Measurements from ENCODE around the gene CCDC186.
"Not testable (repeated sequence)": the region's sequence is repeated elsewhere in the genome, so short reads cannot be mapped to it uniquely, and the experiment has no call there.

CCDC186 gene

DNA sequence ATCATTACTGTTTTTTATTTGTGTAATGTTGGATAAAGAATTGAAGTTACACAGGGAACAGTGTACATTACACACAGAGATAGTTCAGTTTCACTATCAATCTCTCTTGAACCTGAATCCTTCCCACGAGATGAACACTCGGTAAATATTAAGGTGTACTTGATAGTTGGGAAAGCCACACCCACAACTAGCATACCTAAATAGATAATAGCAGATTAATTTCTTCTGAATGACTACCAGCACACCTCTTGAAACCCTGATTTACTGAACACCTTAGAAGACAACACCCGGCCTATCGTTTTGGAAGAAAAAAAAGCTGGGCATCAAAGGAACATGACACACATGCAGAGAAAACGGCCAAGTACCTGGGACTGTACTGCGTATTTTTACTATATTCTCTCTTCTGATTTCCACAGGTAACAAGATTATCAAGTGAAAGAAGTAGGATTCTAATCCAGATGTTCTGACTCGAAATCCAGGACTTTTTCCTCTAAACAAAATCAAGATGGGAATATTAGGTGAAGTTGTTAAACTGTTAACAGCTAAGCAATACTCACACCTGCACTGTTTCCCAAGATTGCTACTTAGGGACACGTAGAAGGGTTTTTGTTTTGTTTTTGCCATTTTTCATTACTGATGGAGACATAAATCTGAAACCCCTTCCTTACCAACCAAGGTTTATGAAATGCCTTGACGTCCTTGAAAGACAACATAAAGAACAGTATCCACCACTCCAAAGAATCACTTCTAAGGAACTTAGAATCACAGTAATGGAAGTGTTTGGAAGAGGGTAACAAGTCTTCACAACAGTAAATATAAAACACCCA, 1.0 kb downstream of the CCDC186 start:
- no peak for DNase-seq

DNA sequence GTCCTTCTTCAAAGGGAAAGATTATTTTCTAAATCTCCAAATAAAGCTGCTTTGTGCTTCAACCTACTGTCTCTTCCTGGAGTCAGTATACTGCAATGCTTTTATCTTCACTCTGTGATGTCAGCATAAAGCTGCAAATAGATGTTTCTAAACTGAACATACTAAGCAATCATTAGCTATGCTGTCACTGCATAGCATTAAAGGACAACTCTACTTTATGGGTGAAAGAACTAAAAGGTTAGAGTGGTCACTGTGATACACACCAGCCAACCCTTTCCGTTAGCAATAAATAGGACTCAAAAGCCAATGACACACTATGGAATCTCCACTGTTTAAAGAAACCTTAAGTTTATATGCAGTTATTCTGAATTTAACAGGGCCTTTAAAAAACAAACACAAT, 1.8 kb downstream of the CCDC186 start:
- DNase-seq, result no peak

DNA sequence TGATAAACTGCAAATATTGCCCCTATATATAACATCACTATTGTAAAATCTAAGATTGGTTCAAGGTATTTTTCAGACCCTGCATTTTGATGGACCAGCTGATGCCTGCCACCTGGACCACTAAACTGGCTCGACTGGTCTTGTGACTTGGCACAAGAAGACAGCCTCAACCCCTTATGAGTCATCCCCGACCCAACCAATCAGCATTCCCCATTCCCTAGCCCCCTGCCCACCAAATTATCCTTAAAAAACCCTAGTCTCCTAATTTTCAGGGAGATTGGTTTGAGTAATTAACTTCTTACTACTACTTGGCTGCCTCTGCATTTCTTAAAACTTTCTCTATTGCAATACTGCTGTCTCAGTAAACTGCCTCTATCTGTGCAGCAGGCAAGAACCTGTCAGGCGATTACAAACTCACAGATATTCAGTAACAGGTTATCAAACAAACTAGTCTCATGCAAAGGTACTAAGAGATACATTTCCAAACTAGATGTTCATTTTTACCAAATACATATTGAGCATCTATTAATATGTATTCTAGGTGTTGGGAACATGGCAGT, 5.5 kb downstream of the CCDC186 start:
- DNase-seq, result no peak

DNA sequence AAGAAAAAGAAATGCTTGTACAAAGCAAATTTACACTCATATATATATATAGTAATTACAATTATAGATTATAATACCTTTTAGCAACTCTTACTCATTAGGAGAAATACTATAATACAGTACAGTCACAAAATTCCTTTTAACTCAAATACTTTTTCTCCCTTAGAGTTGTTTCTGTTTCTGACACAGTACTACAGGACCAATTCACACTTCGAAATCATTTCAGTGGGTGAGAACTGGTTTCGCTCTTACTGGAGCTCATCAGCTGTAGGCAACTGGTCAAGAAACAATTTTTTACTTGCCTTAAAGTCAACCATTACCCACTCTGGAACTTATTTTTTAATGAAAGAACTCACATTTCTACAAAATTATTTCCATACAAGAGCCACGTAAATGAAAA, 6.0 kb downstream of the CCDC186 start:
- no peak for DNase-seq

DNA sequence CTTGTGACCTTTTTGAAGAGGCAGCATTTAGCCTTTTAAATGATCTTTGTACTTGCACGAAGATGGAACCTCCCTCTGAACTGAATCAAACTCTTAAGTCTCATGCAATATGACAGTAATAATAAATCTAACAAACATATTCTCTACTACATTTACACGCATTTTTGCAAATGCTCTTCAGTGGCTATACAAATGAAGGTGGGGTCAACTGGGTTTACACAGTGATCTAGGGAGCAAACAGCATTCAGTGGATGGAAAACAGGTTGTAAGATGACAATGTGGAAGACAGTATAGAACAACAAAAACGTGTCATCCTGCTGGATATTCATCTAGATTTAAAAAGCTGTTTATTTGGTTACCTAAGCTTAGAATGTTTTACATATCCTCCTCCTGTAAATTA, 7.5 kb downstream of the CCDC186 start:
- no peak for DNase-seq

DNA sequence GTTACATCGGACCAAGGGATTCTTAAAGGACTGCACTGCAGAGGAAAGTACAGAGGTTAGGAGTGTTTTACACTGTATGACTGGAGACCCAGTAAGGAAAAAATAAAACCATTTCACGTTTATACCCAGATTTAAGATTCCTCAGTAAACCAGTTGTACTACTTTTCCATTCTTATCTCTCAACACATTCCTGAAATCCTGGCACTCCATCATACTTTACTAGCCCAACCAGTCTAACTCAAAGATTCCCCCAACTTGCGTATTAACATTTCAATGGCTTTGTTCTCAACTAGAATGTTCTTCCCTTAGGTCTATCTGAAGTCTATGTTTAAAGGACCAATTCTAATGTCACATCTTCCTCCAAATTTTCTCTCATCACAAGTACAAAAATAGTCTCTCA, 8.0 kb downstream of the CCDC186 start:
- DNase-seq, result no peak

DNA sequence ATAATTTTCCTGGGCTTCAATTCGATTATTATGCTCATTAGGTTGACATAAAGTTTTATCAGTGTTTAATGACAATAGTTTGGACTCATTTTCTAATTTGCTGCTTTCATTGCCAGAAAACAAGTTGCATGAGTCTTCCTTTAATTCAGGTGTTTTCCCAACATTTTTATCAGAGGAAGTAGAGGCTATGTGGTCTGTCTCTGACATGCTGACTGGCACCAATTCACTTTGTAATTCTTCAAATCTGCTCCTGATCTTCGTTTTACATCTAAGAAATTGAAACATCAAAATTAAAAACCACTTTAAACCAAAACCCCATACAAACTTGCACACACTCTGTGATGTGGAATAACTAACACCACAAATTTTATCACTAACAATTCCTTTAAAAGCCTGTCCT, 10.9 kb downstream of the CCDC186 start:
- DNase-seq, result no peak

DNA sequence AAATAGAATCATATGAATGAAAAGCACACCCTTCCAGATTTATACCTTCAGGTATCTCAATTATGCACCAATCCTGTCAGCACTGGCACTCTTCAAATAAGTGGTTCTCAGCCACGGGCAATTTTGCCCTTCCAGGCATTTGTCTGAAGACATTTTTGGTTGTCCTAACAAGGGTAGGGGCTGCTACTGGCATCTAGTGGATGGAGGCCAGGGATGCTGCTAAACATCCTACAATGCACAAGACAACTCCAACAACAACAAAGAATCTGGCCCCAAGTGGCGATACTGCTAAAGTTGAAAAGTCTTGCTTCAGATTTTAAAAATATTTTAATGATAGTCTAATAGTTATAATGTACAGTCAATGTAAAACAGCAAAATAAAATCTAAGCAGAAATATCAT, 16.1 kb downstream of the CCDC186 start:
- DNase-seq, result no peak

DNA sequence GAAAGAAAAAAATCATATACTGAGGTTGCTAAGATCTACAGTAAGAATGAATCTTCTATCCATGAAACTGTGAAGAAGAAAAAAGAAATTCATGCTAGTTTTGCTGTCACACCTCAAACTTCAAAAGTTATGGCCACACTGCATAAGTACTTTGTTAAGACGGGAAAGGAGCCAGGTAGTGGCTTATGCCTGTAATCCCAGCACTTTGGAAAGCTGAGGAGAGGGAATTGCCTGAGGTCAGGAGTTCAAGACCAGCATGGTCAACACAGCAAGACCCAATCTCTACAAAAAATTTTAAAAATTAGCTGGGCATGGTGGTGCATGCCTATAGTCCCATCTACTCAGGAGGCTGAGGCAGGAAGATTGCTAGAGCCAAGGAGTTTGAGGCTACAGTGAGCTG, 22.1 kb downstream of the CCDC186 start:
- DNase-seq, result no peak

DNA sequence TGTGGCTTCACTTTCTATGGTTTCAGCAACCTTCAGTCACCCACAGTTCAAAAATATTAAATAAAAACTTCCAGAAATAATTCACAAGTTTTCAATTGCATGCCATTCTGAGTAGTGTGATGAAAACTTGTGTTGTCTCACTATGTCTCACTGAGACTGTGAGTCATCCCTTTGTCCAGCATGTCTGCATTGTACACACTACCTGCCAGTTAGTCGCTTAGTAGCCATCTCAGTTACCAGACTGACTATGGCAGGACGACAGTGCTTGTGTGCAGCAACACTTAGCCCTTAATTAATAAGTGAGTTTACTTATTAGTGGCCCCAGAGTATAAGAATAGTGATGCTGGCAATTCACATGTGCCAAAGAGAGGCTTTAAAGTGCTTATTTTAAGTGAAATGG, 22.5 kb downstream of the CCDC186 start:
- no peak for DNase-seq

DNA sequence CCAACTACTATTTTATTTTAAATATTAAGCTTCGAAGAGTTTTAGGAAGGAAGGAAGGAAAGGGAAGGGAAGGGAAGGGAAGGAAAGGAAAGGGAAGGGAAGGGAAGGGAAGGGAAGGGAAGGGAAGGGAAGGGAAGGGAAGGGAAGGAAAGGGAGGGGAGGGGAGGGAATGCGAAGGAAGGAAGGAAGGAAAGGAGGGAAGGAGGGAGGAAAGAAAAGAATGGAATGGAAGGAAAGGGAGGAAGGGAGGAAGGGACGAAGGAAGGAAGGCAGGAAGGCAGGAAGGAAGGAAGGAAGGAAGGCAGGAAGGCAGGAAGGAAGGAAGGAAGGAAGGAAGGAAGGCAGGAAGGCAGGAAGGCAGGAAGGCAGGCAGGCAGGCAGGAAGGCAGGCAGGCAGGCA, 24.5 kb downstream of the CCDC186 start:
- DNase-seq, result not testable (repeated sequence)

DNA sequence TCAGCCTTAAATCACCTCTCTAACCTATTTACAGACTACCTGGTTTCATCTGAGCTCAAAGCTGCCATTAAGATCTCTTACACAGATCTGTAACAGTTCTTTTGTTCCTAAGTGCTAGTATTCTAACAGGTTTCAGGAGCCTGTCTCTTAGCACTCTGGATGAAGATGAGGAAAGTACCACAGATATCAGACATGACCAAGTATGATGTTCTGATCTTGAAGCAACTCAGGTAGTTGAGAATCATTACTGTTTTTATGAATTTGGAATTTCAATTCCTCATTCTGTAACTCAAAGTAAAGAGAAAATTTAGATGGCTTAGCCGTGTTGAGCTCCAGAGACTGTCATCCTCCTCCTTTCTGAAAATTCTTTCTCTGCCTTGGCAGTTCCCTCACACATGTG, 30.8 kb downstream of the CCDC186 start:
- DNase-seq, result no peak

DNA sequence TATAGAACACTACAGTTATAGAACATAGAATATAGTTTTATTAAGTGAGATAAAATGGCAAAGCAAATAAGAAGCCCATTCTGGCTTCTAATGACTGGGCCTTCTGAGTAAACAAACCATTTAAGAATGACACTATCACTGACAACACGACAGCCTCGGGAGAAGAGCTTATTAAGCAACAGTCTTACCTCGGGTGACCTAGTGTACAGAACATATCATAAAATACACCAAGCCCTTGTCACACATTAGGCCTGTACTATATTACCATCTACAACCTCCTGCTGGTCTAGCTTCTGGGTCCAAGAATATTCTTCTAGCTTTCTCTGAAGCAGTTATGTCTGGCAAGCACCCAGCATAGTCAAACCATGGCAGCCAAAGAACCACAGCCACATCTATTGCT, 32.0 kb downstream of the CCDC186 start:
- no peak for DNase-seq

DNA sequence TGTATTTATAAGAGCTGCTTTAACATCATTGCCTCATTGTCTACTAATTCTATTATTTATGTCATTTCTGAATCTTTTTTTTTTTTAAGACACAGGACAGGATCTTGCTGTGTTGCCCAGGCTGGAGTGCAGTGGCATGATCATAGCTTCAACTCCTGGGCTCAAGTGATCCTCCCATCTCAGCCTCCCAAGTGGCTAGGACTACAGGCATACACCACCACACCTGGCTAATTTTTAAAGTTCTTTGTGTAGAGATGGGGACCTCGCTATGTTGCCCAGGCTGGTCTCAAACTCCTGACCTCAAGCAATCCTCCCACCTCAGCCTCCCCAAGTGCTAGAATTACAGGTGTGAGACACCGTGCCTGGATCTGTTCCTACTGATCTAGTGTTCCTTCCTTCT, 33.2 kb downstream of the CCDC186 start:
- not testable (repeated sequence) for DNase-seq

DNA sequence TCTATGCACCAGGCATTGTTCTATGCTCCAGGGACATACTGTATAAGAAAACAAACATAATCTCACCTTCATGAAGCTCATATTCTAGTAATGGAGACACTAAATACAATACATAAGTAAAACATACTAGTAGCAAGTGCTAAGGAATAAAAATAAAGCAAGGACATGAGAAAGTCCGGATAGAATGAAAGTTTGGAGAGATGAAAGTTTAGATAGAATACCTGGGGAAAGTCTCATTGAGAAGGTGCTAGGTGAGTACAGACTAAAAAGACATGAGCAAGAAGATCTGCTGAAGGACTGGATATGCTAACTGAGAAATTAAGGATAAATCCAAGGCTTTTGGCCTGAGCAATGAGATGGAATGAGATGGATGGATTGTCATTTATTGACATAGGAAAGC, 34.0 kb downstream of the CCDC186 start:
- no peak for DNase-seq

DNA sequence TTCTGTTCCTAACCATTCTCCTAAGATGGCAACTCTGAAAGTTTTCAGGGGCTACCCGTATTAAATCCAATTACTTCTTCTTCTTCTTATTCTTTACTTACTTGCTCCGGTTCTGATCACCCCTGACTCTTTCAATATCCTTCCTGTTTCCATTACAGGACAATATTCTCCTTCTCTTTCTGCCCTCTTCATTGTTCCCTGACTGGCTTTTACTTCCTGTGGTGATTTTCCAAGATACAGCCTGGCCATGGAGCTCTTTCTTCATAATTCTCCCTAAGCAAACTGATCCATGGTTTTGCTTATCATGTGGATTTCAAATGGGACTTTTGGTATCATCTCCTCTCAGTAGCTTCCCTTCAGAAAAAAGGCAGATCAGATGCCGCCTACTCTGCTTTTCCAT, 35.4 kb downstream of the CCDC186 start:
- no peak for DNase-seq

DNA sequence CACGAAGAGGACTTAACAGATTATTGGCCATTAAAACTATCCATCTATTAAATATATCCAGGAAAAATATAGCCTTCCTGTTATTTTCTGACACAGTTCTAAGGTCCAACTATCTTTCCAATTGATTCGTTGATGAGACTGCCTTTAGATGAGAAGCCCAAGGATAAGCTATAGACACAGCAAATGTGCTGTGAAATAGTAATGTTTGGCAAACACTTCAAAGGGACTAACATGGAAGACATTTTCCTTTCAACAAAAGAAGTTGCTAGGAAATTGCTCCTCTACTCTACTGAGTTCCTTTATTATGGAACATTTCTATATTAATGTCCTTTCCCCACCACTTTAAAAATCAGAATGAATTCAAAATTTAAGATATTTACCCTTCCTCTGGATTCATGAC, 38.5 kb downstream of the CCDC186 start:
- DNase-seq, result no peak

DNA sequence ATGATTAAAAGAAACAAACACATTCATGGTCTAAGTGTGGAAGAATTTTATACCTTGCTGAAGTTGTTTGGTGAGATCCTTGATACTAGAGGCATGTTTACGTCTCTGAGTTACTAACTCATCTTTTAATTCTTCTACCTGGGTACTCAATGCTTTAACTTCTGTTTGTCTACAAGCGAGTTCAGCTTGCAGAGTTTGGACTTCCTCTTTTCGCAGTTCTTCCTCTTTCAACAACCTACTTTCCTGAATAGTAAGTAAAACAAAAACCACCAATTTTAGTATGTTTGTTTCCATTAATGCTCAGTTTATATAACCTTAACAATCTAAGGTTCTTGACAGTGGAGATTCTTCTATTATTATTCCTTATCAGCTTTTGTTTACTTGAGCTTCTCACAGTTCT, 42.9 kb downstream of the CCDC186 start:
- no peak for DNase-seq

DNA sequence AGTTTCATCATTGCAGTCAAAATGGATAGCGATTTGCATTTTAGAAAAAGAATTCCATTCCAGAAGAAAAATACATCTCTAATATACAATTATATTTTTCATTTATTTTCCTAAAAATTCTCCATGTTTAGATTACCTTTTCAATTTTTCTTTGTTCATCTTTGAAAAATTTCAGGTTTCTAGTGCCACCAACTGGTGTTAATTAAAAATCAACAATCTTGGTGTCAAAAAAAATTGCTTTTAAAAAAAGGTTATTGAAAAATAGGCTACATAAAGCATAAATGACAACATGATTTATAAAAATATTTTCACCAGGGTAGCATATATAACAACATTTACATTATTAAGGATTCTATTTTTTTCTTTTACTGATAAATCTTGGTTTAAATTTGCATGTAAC, 53.0 kb downstream of the CCDC186 start:
- no peak for DNase-seq

DNA sequence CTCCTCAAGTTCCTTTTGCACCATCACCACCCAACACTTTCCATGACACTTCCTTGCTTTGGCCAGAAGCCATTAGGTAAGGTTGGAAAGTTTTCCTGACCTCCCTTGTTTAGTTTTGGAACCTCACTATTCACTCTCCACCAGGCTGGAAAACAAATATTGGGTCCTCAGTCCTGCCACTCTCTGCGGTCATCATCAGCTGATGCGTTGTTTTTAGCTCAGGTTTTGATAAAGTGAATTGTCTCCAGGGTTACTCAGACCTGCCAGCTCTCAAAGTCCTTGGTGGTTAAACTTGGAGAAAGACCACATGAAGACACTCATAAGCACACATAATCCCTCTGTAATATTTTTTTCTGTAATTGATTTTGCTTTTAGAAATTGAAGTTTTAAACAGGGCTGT, 55.5 kb downstream of the CCDC186 start:
- DNase-seq, result no peak

DNA sequence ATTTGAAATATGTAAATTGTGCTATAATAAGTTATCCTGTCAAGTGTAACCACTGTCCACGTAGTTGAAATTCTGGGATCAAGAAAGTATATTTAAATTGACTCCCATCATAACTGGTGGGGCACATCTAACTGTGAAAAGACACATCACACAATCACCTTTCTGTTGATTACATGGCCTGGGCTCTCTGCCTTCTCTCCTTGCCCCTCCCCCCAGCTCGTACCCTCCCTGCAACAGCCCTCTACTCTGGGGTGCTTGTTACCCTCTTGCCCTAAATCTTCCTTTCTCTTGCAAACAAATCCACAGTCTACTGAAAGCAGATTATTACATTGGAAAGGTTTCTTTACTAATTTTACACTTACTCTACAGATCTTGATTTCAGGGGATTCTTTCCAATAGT, 56.3 kb downstream of the CCDC186 start:
- no peak for DNase-seq

DNA sequence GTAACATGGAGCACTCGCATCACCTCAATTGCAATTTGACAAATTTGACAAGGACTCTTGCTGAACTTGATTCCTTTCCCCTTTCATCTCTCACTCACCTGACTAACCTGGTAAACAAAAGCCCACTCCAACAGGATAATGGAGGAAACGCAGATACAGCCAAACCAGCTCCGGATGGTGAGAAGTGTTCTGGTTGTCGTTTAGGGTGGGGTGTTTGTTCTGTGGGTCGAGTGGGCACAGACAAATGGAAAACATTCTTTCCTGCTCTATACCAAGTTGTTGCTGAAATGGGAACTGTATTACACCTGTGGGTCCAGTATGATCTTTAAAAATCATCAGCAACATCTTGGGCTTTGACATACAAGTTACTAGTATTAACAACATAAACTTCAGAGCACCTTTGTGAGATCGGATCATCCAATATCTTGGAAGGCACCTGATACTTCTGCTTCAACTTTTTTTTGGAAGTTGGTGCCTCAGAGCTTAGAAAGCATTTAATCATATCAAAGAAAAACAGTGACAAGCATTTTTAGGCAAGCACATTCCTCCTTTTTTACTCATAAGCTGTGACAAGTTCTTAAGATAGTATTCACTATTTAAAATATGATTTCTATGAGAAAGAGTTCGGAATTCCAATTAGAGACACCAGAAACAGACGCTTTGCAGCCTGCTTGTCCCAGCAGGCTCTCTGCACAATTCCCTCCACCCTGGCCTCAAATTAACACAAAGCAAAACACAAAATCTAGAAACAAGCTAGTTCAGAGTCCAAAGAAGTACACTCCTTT, 58.1 kb downstream of the CCDC186 start:
- DNase-seq, result no peak

DNA sequence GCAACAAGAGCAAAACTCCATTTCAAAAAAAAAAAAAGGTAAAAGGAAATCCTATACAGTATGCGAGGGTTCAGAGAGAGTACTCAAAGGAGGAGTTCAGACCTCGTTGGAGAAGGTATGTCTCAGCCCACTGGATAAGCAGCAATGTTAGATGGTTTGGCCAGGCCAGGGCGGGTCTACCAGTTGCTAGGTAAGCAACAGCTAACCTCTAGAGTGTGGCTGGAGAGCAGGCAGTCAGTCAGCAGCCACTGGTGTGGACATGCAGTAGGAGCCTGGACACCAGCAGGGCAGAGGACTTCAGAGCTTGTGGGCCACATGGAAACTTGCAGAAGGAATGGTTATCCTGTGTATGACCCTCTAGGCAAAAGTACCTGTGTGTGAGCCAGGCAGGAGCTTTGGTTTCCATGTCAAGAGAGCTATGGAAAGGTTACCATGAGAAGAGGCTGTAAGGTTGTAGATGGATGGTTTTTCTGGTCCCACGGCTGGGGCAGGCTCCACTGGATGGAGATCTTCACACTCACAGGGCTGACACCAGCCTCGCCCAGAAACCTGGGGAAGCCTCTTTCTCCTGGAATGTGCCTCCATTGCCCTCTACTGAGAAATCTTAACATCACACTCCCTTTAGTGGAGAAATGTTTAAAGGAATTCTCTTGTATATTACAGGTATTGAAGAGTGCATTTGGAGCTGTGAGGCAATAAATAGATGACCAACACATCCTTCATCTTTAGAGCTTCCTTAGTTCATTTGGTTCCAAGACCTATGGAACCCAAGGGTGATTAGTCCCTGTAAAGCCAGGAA, 63.6 kb downstream of the CCDC186 start:
- DNase-seq, result no peak
